Measurements from ENCODE around the gene SRGAP1.
A peak's percentile ranks its signal among the peaks of the same experiment; 100 is the strongest.

Gene SRGAP1

GRCh38 chr12:63844391-63845341 is at the start of gene SRGAP1:
Gene SRGAP1 (plus strand): TSS chr12:63844700. CDS start chr12:63844817, 117 bp downstream.
- DNase-seq (ENCODE audit: low spot score) = no peak

GRCh38 chr12:63795032-63795687 is 49.3 kb upstream of the SRGAP1 start:
- DNase-seq (ENCODE audit: low spot score) = no peak

GRCh38 chr12:63795944-63796343 is 48.6 kb upstream of the SRGAP1 start:
- no peak for DNase-seq (ENCODE audit: low spot score)

- DNase-seq (ENCODE audit: low spot score) = no peak
Observed at GRCh38 chr12:63802012-63802608, 42.4 kb upstream of the SRGAP1 start.

GRCh38 chr12:63804746-63805145 is 39.8 kb upstream of the SRGAP1 start:
- no peak for DNase-seq (ENCODE audit: low spot score)

- no peak for DNase-seq (ENCODE audit: low spot score)
Observed at GRCh38 chr12:63805704-63806672, 38.5 kb upstream of the SRGAP1 start.

GRCh38 chr12:63808631-63809030 is 35.9 kb upstream of the SRGAP1 start:
- no peak for DNase-seq (ENCODE audit: low spot score)

- no peak for DNase-seq (ENCODE audit: low spot score)
Observed at GRCh38 chr12:63809566-63809965, 34.9 kb upstream of the SRGAP1 start.

- no peak for DNase-seq (ENCODE audit: low spot score)
Observed at GRCh38 chr12:63811334-63811733, 33.2 kb upstream of the SRGAP1 start.

GRCh38 chr12:63811755-63812154 is 32.7 kb upstream of the SRGAP1 start:
- no peak for DNase-seq (ENCODE audit: low spot score)

GRCh38 chr12:63814146-63814772 is 30.2 kb upstream of the SRGAP1 start:
- peak; percentile 28 for DNase-seq (ENCODE audit: low spot score)

GRCh38 chr12:63815482-63815852 is 29.0 kb upstream of the SRGAP1 start:
- no peak for DNase-seq (ENCODE audit: low spot score)

- DNase-seq (ENCODE audit: low spot score) = peak; percentile 28
Observed at GRCh38 chr12:63816031-63816430, 28.5 kb upstream of the SRGAP1 start.

GRCh38 chr12:63820427-63820826 is 24.1 kb upstream of the SRGAP1 start:
- DNase-seq (ENCODE audit: low spot score) = no peak

GRCh38 chr12:63821781-63822251 is 22.7 kb upstream of the SRGAP1 start:
- DNase-seq (ENCODE audit: low spot score) = no peak

GRCh38 chr12:63822352-63822751 is 22.1 kb upstream of the SRGAP1 start:
- DNase-seq (ENCODE audit: low spot score) = no peak

- DNase-seq (ENCODE audit: low spot score) = no peak
Observed at GRCh38 chr12:63823040-63823439, 21.5 kb upstream of the SRGAP1 start.

GRCh38 chr12:63826006-63826585 is 18.4 kb upstream of the SRGAP1 start:
- DNase-seq (ENCODE audit: low spot score) = no peak

- no peak for DNase-seq (ENCODE audit: low spot score)
Observed at GRCh38 chr12:63828867-63829266, 15.6 kb upstream of the SRGAP1 start.

- DNase-seq (ENCODE audit: low spot score) = no peak
Observed at GRCh38 chr12:63836046-63836445, 8.5 kb upstream of the SRGAP1 start.

GRCh38 chr12:63836936-63837335 is 7.6 kb upstream of the SRGAP1 start:
- DNase-seq (ENCODE audit: low spot score) = no peak

All from activated CD4-positive, alpha-beta T cell treated with anti-CD3 and anti-CD28 coated beads, Interleukin-2, Interleukin-4, amounts not matched to agents 100 ng/mL and 50 ng/mL, durations not matched to agents 16 hours and 8 hours (primary cell).